SU-DHL-6 (cell line): ENCODE data around the gene CHGA.

ENCODE experiments used
- EZH2phosphoT487 ChIP-seq: fragments of 200-600 bp; sonication (generic), shearing (Covaris generic); conservative IDR thresholded peaks from 2 replicates; pipeline ENCODE4 v1.6.1; 2018; ENCODE audit warnings: mild to moderate bottlenecking, antibody characterized with exemption, low read length, moderate library complexity, mixed read lengths
- TF ChIP-seq, protein P1 (sequence below): fragments of 200-600 bp; sonication (generic); IDR thresholded peaks from one replicate; pipeline ENCODE4 v1.5.1; 2017; ENCODE audit warnings: antibody characterized with exemption, mild to moderate bottlenecking, low read length, moderate library complexity; ENCODE audit not compliant: insufficient read depth, poor library complexity, severe bottlenecking

DNA sequence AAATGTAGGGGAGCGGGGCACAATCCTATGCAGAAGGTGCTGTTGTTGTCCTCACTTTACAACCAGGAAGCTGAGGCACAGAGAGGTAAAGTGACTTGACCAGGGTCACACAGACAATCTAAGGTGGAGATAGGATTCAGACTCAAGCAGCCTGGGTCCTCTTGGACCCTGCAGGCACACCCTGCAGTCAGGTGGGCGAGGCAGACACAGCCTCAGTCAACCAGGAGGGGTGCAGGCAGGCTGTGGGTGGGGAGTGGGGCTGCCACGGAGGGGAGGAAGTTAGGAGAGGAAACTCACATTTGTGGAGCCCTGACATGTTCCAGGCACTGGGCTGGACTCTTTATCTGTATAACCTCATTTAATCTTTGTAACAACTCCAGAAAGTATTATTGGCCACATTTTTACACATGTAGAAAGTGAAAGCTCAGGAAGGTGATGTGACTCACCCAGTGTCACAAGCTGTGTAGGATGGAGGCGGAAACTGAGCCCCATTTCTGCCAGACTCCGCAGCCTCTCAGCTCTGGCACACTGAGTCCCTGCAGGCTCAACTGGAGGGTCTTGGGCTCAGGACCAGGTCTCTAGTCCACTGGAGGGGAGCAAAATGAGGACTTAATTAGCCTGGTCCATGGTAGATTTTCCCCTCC is 24.9 kb upstream of the CHGA start:
- TF ChIP-seq, protein P1, sequence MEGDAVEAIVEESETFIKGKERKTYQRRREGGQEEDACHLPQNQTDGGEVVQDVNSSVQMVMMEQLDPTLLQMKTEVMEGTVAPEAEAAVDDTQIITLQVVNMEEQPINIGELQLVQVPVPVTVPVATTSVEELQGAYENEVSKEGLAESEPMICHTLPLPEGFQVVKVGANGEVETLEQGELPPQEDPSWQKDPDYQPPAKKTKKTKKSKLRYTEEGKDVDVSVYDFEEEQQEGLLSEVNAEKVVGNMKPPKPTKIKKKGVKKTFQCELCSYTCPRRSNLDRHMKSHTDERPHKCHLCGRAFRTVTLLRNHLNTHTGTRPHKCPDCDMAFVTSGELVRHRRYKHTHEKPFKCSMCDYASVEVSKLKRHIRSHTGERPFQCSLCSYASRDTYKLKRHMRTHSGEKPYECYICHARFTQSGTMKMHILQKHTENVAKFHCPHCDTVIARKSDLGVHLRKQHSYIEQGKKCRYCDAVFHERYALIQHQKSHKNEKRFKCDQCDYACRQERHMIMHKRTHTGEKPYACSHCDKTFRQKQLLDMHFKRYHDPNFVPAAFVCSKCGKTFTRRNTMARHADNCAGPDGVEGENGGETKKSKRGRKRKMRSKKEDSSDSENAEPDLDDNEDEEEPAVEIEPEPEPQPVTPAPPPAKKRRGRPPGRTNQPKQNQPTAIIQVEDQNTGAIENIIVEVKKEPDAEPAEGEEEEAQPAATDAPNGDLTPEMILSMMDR, result no peak
- TF ChIP-seq EZH2phosphoT487, result no peak
